Right lobe of liver (tissue), 6 donors: ENCODE results near the gene TRIOBP. TPM values are rescaled to one million over a fixed set of nuclear protein-coding genes. Genes with fewer than 3 reads are reported as not detected.
A peak's percentile ranks its signal among the peaks of the same experiment; 100 is the strongest.

Experiments used
- ATAC-seq, 4 donors: fragments of 200-7000 bp; cut with Tn5 transposase; one replicate each; pipeline ENCODE4 v1.9.1; 2020; ENCODE audit warnings: mild to moderate bottlenecking in 4 of 4, moderate library complexity in 4 of 4
- DNase-seq, 3 donors: peaks; one replicate each; pipeline ENCODE4 v3.0.0-alpha.2; 2020
- H3K27ac ChIP-seq, 3 donors: fragments of 200-600 bp; one replicate each; pipeline ENCODE4 v1.8.0; 2022
- H3K27me3 ChIP-seq, 2 donors: fragments of 200-600 bp; one replicate each; pipeline ENCODE4 v1.8.0; 2022
- H3K36me3 ChIP-seq, 4 donors: fragments of 200-600 bp; sonication (generic) in 1 of 4; one replicate each; pipeline versions ENCODE4 v1.5.1 to v1.8.0; 2017 to 2022; ENCODE audit warnings: control low read depth in 1 of 4
- H3K4me1 ChIP-seq, 4 donors: fragments of 200-600 bp; sonication (generic) in 1 of 4; one replicate each; pipeline versions ENCODE4 v1.5.1 to v1.8.0; 2017 to 2022; ENCODE audit warnings: control low read depth in 1 of 4
- H3K4me3 ChIP-seq, 3 donors: fragments of 200-600 bp; one replicate each; pipeline ENCODE4 v1.8.0; 2022
- H3K9me3 ChIP-seq, 4 donors: fragments of 200-600 bp; sonication (generic) in 1 of 4; one replicate each; pipeline versions ENCODE4 v1.5.1 to v1.8.0; 2017 to 2022; ENCODE audit warnings: control low read depth in 1 of 4
- CTCF ChIP-seq, 4 donors: fragments of 200-600 bp in 3 of 4; fragments of 450-650 bp in 1 of 4; IDR thresholded peaks; one replicate each; pipeline versions ENCODE4 v1.5.1 to v1.8.0; 2016 to 2022; ENCODE audit warnings: antibody characterized with exemption in 4 of 4, mild to moderate bottlenecking in 2 of 4
- POLR2A ChIP-seq: fragments of 450-650 bp; IDR thresholded peaks from one replicate; pipeline ENCODE4 v1.6.1; 2017; ENCODE audit warnings: antibody characterized with exemption, mild to moderate bottlenecking
- WGBS: methylation state at CpG from one replicate; pipeline ENCODE4 v1.1.6; 2018; ENCODE audit warnings: low coverage, low lambda C conversion rate; ENCODE audit not compliant: insufficient coverage; ENCODE audit errors: missing lambda C conversion rate; 5-methylcytosine and 5-hydroxymethylcytosine counted together
- intact Hi-C, 2 donors: fragments of 100-400 bp; cut with DNase I; formaldehyde crosslinking; loops; one replicate each; pipeline versions ENCODE4 v1.11.2 to v1.14.1; 2022
- total RNA-seq, 6 experiments: library from RNA; depleted of rRNA in 2 of 6; stranded (reverse); fragments of >200 nt in 2 of 6; fragmentation: NEBNext Ultra II Directional in 3 of 6; extraction: Animal tissue kit (Norgen Biotek cat#: 25700) in 3 of 6; gene quantifications; one replicate each; pipeline versions ENCODE4 v1.1.0 to v1.2.4, GENCODE V29; 2016 to 2023
- donor health status: DM: no; HTN: yes; CAD: no.
- donor health status: DM: no; HTN: no; CAD: no.
- donor health status: DM: no; HTN: no; CAD: no.
- donor health status: DM: no; HTN: yes; CAD: no.
- donor health status: DM: no; HTN: yes; CAD: no.

TRIOBP gene
- total RNA-seq, 6 experiments from 2014 or later: 11.7 to 22.8 (median 20.7) TPM

GRCh38 chr22:37749831-37750595, 53.2 kb downstream of the TRIOBP start:
- H3K9me3 ChIP-seq: no peaks in the 10 kb centered on the region
- peak overlapping the region; percentile 4 to 85 (median 51) for H3K27ac ChIP-seq
- 28% methylated on average over 2 of the region's 16 CpGs for WGBS
- DNase-seq: no peak
- intact Hi-C loops: no loop called here
- no peak for ATAC-seq
- no peak overlapping the region for H3K4me3 ChIP-seq
- TF ChIP-seq CTCF (IDR thresholded peaks at IDR 0.05): no peak
- no peak for TF ChIP-seq POLR2A
- H3K36me3 ChIP-seq: peaks cover 0 to 4% (median 0%) of the 10 kb centered on the region in 4 donors
- H3K27me3 ChIP-seq: no peaks in the 10 kb centered on the region
- H3K4me1 ChIP-seq: peaks cover 0 to 37% (median 12%) of the 10 kb centered on the region in 4 donors

GRCh38 chr22:37750596-37751162, 53.8 kb downstream of the TRIOBP start:
- no CpG with 5 or more reads among the region's 14 CpGs for WGBS
- DNase-seq (no peak), ATAC-seq (no peak)
- Histone ChIP-seq H3K9me3 (no peaks in the 10 kb centered on the region), H3K36me3 (peaks cover 0 to 9% (median under 1%) of the 10 kb centered on the region in 4 donors), H3K4me3 (no peak overlapping the region), H3K27me3 (no peaks in the 10 kb centered on the region), H3K4me1 (peaks cover 0 to 37% (median 12%) of the 10 kb centered on the region in 4 donors), H3K27ac (peak overlapping the region; percentile 4 to 85 (median 51))
- TF ChIP-seq CTCF (IDR thresholded peaks at IDR 0.05) (no peak), POLR2A (no peak)
- intact Hi-C loops: no loop called here

DNA sequence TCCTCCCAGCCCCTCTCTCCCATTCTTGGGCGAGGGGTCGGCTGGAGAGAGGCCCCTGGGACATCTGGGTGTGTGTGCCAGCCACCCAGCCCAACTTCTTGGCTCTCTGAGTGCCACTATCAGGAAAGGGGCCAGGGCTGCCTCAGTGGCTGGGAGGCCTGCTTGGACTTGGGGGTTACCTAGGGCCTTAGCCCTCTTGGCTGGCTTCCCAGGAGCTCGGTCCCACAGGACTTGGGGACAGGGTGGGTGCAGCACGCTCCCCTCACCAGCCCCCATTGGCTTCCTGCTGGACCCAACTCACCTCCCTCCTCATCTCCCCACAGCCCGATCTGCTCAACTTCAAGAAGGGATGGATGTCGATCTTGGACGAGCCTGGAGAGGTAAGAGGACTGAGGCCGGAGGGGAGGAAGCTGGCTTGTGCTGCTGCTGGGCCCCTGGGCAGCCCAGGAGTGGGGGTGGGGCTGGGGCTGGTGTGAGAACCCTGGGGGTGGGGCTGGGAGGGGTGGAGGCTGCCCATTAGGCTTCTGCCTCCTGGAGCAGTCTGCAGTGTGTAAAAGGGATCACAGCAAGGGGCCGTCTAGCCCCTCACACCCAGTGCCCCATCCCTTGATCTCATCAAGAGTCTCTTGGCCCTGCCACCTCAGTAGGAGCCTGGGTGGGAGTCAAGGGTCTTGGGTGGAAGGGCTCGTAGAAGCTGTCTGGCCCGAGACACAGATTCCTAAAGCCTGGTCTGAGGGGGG, 54.8 kb downstream of the TRIOBP start:
- Histone ChIP-seq H3K27ac (peak overlapping the region; percentile 65 to 85 (median 76)), H3K4me3 (no peak overlapping the region), H3K36me3 (peaks cover 0 to 12% (median 4%) of the 10 kb centered on the region in 4 donors), H3K27me3 (no peaks in the 10 kb centered on the region), H3K4me1 (peaks cover 0 to 37% (median 12%) of the 10 kb centered on the region in 4 donors), H3K9me3 (no peaks in the 10 kb centered on the region)
- intact Hi-C loops: no loop called here
- no peak for DNase-seq
- TF ChIP-seq CTCF (IDR thresholded peaks at IDR 0.05) (no peak), POLR2A (no peak)
- ATAC-seq: no peak
- 30% methylated on average over 2 of the region's 11 CpGs for WGBS

DNA sequence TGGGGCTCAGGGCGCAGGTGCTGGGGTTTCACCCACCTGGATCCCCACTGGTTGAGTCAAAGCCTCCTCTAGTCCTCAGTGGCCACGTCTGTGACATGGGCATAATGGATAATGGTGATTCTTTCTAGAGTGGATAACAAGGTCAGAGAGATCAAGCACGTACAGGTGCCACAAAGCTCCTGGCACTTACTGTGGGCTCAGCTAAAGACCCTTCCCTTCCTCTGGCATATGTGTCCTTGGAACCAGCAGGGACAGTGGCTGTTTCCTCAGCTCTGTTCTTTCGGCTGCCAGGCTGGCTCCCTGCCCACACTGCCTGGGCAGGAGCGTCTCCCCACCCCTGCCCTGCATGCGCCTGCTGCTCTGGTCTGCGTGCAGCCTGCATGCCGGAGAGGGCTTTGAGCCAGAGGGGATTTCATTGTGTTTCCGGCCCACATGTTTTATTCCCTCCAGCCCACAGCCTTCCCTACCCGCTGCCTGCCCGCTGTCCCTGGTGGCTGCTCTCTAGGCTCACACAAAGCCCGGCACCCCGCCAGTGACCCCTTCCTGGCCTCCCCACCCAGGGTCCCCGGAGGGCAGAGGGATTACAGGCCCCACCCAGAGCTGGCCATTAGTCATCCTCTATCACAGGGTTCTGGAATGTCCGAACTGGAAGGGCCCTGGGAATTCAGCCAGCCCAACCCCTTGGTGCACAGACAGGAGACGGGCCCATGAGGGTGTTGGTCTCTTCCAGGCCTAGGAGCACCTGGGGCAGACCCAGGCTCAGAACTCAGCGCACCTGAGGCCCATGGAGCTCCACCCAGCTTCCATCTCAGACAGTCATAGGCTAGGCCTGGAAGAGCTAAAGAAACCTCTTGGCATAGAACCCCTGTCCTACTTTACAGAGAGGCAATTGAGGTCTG, 55.6 kb downstream of the TRIOBP start:
- no peaks in the 10 kb centered on the region for H3K9me3 ChIP-seq
- TF ChIP-seq CTCF (IDR thresholded peaks at IDR 0.05) (peak in 1 of 4 donors; percentile 31), POLR2A (peak; percentile 34)
- intact Hi-C loops: no loop called here
- H3K36me3 ChIP-seq: peaks cover 0 to 12% (median 4%) of the 10 kb centered on the region in 4 donors
- peak; percentile 82 to 84 (median 84) for ATAC-seq
- WGBS: 6% methylated on average over 12 of the region's 17 CpGs
- H3K27ac ChIP-seq: peak overlapping the region; percentile 65 to 85 (median 76)
- peak; percentile 90 to 93 (median 91) for DNase-seq
- no peaks in the 10 kb centered on the region for H3K27me3 ChIP-seq
- no peak overlapping the region for H3K4me3 ChIP-seq
- peaks cover 0 to 37% (median 12%) of the 10 kb centered on the region in 4 donors for H3K4me1 ChIP-seq
